Uterus (tissue), 4 donors: ENCODE data around the gene BBS9. TPM values are rescaled to one million over a fixed set of nuclear protein-coding genes. Genes with fewer than 3 reads are reported as not detected.

Experiments used
- DNase-seq, 2 donors: peaks; one replicate each; pipeline ENCODE4 v3.0.0-alpha.2; 2019 to 2020
- H3K27ac ChIP-seq, 2 donors: fragments of 200-600 bp; sonication (generic); 1 replicate in 1 of 2; 2 replicates in 1 of 2; pipeline ENCODE4 v1.5.1; 2016 to 2018
- H3K27me3 ChIP-seq, 2 donors: fragments of 200-600 bp; sonication (generic); one replicate each; pipeline ENCODE4 v1.5.1; 2018 to 2019; ENCODE audit warnings: control low read depth in 1 of 2
- H3K36me3 ChIP-seq, 2 donors: fragments of 200-600 bp; sonication (generic); one replicate each; pipeline ENCODE4 v1.5.1; 2019; ENCODE audit warnings: control low read depth in 1 of 2
- H3K4me1 ChIP-seq, 2 donors: fragments of 200-600 bp; sonication (generic); one replicate each; pipeline ENCODE4 v1.5.1; 2018 to 2019; ENCODE audit warnings: control low read depth in 1 of 2
- H3K4me3 ChIP-seq, 2 donors: fragments of 200-600 bp; sonication (generic); 1 replicate in 1 of 2; 2 replicates in 1 of 2; pipeline ENCODE4 v1.5.1; 2018 to 2019; ENCODE audit warnings: mild to moderate bottlenecking in 1 of 2
- H3K9me3 ChIP-seq, 2 donors: fragments of 200-600 bp; sonication (generic); one replicate each; pipeline ENCODE4 v1.5.1; 2019; ENCODE audit warnings: control low read depth in 1 of 2
- CTCF ChIP-seq, 4 experiments: fragments of 200-600 bp in 2 of 4; fragments of 450-650 bp in 2 of 4; sonication (generic) in 2 of 4; IDR thresholded peaks; one replicate each; pipeline ENCODE4 v1.5.1; 2016 to 2019; ENCODE audit warnings: antibody characterized with exemption in 4 of 4, mild to moderate bottlenecking in 2 of 4, moderate library complexity in 1 of 4
- POLR2A ChIP-seq, 2 donors: fragments of 450-650 bp; IDR thresholded peaks; one replicate each; pipeline ENCODE4 v1.6.1; 2016; ENCODE audit warnings: antibody characterized with exemption in 2 of 2, mild to moderate bottlenecking in 1 of 2, moderate library complexity in 1 of 2
- intact Hi-C: fragments of 100-400 bp; cut with DNase I; formaldehyde crosslinking; loops from one replicate; pipeline ENCODE4 v1.15.1; 2023; ENCODE audit warnings: low total_unique reads
- total RNA-seq, 4 donors: library from RNA; depleted of rRNA in 3 of 4; stranded (reverse); fragments of >200 nt in 3 of 4; gene quantifications; one replicate each; pipeline versions ENCODE4 v1.1.0 to v1.2.4, GENCODE V29; 2014 to 2023
- donor health status: DM: yes; HTN: yes; CAD: no.

BBS9 gene
- total RNA-seq, 4 donors from 2014 or later: 24.1 to 77.4 (median 39.4) TPM

DNA sequence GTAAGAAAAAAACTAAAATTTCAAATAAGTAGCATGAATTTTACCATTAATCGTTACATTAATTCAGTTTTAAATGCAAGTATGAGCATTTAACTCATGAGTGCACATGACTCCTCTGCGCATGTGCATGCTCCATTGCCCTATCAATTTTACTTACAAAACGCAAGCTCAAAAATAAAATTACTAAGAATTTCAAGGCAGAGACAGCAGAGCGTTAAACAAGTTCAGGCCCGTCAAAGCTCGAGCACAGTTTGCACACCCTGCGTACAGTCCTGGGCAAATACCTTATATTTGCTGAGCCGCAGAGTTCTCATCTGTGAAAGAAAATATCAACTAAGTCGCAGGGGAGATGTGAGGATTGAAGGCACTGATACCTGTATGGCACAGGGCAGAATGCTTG, 373.6 kb downstream of the BBS9 start:
- H3K36me3 ChIP-seq: no peaks in the 10 kb centered on the region
- no peak overlapping the region for H3K27ac ChIP-seq
- H3K9me3 ChIP-seq: no peaks in the 10 kb centered on the region
- TF ChIP-seq POLR2A (IDR thresholded peaks at IDR 0.05) (no peak), CTCF (IDR thresholded peaks at IDR 0.05) (no peak)
- H3K27me3 ChIP-seq: no peaks in the 10 kb centered on the region
- intact Hi-C loops: no loop called here
- H3K4me3 ChIP-seq: no peak overlapping the region
- no peak for DNase-seq
- H3K4me1 ChIP-seq: no peaks in the 10 kb centered on the region

DNA sequence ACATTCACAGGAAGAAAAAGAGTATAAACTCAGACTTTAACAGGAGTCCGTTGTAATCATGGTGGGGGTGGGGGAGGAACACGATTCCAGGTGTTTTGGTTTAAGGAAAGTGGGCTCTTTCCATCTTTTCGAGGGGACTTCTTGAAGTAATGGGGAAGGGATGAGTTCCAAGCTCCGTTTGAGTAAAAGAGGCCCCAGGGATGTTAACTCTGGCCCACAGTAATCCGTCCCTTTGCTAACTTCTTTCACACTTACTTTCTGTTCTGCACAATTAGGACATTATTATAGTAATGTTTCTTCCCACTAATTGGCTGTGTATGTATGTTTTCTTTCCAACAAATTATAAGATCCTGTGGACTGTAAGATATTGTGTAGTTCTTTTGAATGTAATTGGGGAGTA, 374.4 kb downstream of the BBS9 start:
- TF ChIP-seq POLR2A (IDR thresholded peaks at IDR 0.05) (no peak), CTCF (IDR thresholded peaks at IDR 0.05) (no peak)
- no peaks in the 10 kb centered on the region for H3K9me3 ChIP-seq
- no peaks in the 10 kb centered on the region for H3K4me1 ChIP-seq
- H3K4me3 ChIP-seq: no peak overlapping the region
- no peak for DNase-seq
- no peaks in the 10 kb centered on the region for H3K36me3 ChIP-seq
- H3K27ac ChIP-seq: no peak overlapping the region
- no peaks in the 10 kb centered on the region for H3K27me3 ChIP-seq
- intact Hi-C loops: no loop called here

GRCh38 chr7:33504266-33504665, 374.9 kb downstream of the BBS9 start:
- Histone ChIP-seq H3K27me3 (no peaks in the 10 kb centered on the region), H3K4me3 (no peak overlapping the region), H3K27ac (no peak overlapping the region), H3K4me1 (no peaks in the 10 kb centered on the region), H3K9me3 (no peaks in the 10 kb centered on the region), H3K36me3 (no peaks in the 10 kb centered on the region)
- TF ChIP-seq CTCF (IDR thresholded peaks at IDR 0.05) (no peak), POLR2A (IDR thresholded peaks at IDR 0.05) (no peak)
- intact Hi-C loops: no loop called here
- no peak for DNase-seq

- no peaks in the 10 kb centered on the region for H3K4me1 ChIP-seq
- no peak overlapping the region for H3K27ac ChIP-seq
- intact Hi-C loops: no loop called here
- no peak for DNase-seq
- H3K27me3 ChIP-seq: no peaks in the 10 kb centered on the region
- H3K9me3 ChIP-seq: no peaks in the 10 kb centered on the region
- TF ChIP-seq CTCF (IDR thresholded peaks at IDR 0.05) (no peak), POLR2A (IDR thresholded peaks at IDR 0.05) (no peak)
- no peak overlapping the region for H3K4me3 ChIP-seq
- no peaks in the 10 kb centered on the region for H3K36me3 ChIP-seq
These were observed 379.8 kb downstream of the BBS9 start for GRCh38 chr7:33509206-33509605.

DNA sequence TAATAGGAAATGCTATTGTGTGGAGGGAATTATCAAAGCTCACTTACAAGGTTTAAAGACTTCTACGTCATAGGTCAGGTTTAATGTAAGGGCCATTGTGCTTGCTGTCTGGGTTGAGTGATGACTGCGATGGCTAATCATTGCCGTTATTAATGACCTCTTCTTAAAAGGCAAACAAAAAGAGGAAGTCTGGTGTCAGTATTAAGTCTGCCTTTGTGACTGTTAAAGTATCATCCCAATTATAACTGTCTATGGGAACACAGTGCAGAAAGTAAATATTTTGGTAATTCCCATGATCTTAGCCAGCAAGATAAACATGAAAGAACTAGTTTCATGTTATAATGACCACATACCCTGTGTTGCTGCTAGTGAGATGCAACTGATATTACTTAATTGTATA, 382.4 kb downstream of the BBS9 start:
- no peaks in the 10 kb centered on the region for H3K9me3 ChIP-seq

More for the DNA sequence above, 382.4 kb downstream of the BBS9 start:
- no peak for DNase-seq
- H3K4me3 ChIP-seq: no peak overlapping the region
- no peaks in the 10 kb centered on the region for H3K4me1 ChIP-seq
- H3K36me3 ChIP-seq: no peaks in the 10 kb centered on the region
- intact Hi-C loops: no loop called here
- no peak overlapping the region for H3K27ac ChIP-seq
- TF ChIP-seq POLR2A (IDR thresholded peaks at IDR 0.05) (no peak), CTCF (IDR thresholded peaks at IDR 0.05) (no peak)
- no peaks in the 10 kb centered on the region for H3K27me3 ChIP-seq
